HUES48 (cell line): ENCODE data around the gene AMPH.

Source experiments
- H3K27ac ChIP-seq: one replicate; pipeline ENCODE4 v1.7.0; 2013; ENCODE audit warnings: low read depth, low read length, inconsistent platforms
- H3K27me3 ChIP-seq: 2 replicates; pipeline ENCODE4 v1.6.1; 2013; ENCODE audit warnings: mild to moderate bottlenecking, low read length; ENCODE audit not compliant: control insufficient read depth, insufficient read depth
- H3K36me3 ChIP-seq: 2 replicates; pipeline ENCODE4 v1.6.1; 2013; ENCODE audit warnings: low read length; ENCODE audit not compliant: control insufficient read depth, insufficient read depth
- H3K4me1 ChIP-seq: 2 replicates; pipeline ENCODE4 v1.6.1; 2013; ENCODE audit warnings: mild to moderate bottlenecking, low read length; ENCODE audit not compliant: control insufficient read depth, insufficient read depth
- H3K4me3 ChIP-seq: 2 replicates; pipeline ENCODE4 v1.5.1; 2013; ENCODE audit warnings: mild to moderate bottlenecking, low read depth, low read length
- H3K9ac ChIP-seq: 2 replicates; pipeline ENCODE4 v1.6.1; 2013; ENCODE audit warnings: mild to moderate bottlenecking, low read depth, low read length, moderate library complexity
- H3K9me3 ChIP-seq: 2 replicates; pipeline ENCODE4 v1.6.1; 2013; ENCODE audit warnings: low read length; ENCODE audit not compliant: control insufficient read depth, insufficient read depth

Gene AMPH

GRCh38 chr7:38461887-38462286 lies 169.3 kb downstream of the AMPH start:
- H3K4me1 ChIP-seq, result no peaks in the 10 kb centered on the region
- H3K4me3 ChIP-seq, result no peak overlapping the region
- H3K36me3 ChIP-seq, result no peaks in the 10 kb centered on the region
- no peaks in the 10 kb centered on the region for H3K9me3 ChIP-seq
- no peak overlapping the region for H3K9ac ChIP-seq
- H3K27ac ChIP-seq, result no peak overlapping the region
- H3K27me3 ChIP-seq, result no peaks in the 10 kb centered on the region

- Histone ChIP-seq H3K27ac (no peak overlapping the region), H3K27me3 (no peaks in the 10 kb centered on the region), H3K9ac (no peak overlapping the region), H3K9me3 (no peaks in the 10 kb centered on the region), H3K4me1 (no peaks in the 10 kb centered on the region; the same call in 1 of the 2 replicates), H3K36me3 (no peaks in the 10 kb centered on the region), H3K4me3 (no peak overlapping the region)
Observed at GRCh38 chr7:38453826-38454225, 177.3 kb downstream of the AMPH start.

- no peak overlapping the region for H3K4me3 ChIP-seq
Observed at GRCh38 chr7:38453168-38453567, 178.0 kb downstream of the AMPH start.

GRCh38 chr7:38452681-38453108 lies 178.5 kb downstream of the AMPH start:
- no peaks in the 10 kb centered on the region for H3K27me3 ChIP-seq
- H3K27ac ChIP-seq, result no peak overlapping the region
- no peaks in the 10 kb centered on the region for H3K36me3 ChIP-seq
- H3K4me3 ChIP-seq, result no peak overlapping the region
- no peaks in the 10 kb centered on the region for H3K9me3 ChIP-seq
- no peaks in the 10 kb centered on the region; the same call in 1 of the 2 replicates for H3K4me1 ChIP-seq
- no peak overlapping the region for H3K9ac ChIP-seq

More at GRCh38 chr7:38453168-38453567, 178.0 kb downstream of the AMPH start:
- Histone ChIP-seq H3K27ac (no peak overlapping the region), H3K36me3 (no peaks in the 10 kb centered on the region), H3K4me1 (no peaks in the 10 kb centered on the region; the same call in 1 of the 2 replicates), H3K27me3 (no peaks in the 10 kb centered on the region), H3K9me3 (no peaks in the 10 kb centered on the region), H3K9ac (no peak overlapping the region)

- H3K9ac ChIP-seq, result no peak overlapping the region
Observed at GRCh38 chr7:38451840-38452239, 179.3 kb downstream of the AMPH start.

GRCh38 chr7:38448584-38449234 lies 182.5 kb downstream of the AMPH start:
- H3K9me3 ChIP-seq, result no peaks in the 10 kb centered on the region
- H3K9ac ChIP-seq, result no peak overlapping the region
- H3K4me1 ChIP-seq, result no peaks in the 10 kb centered on the region; the same call in 1 of the 2 replicates
- H3K36me3 ChIP-seq, result no peaks in the 10 kb centered on the region
- no peaks in the 10 kb centered on the region for H3K27me3 ChIP-seq
- no peak overlapping the region for H3K4me3 ChIP-seq
- no peak overlapping the region for H3K27ac ChIP-seq

More at GRCh38 chr7:38451840-38452239, 179.3 kb downstream of the AMPH start:
- Histone ChIP-seq H3K27ac (no peak overlapping the region), H3K36me3 (no peaks in the 10 kb centered on the region), H3K27me3 (no peaks in the 10 kb centered on the region), H3K9me3 (no peaks in the 10 kb centered on the region), H3K4me3 (no peak overlapping the region), H3K4me1 (no peaks in the 10 kb centered on the region; the same call in 1 of the 2 replicates)

- no peak overlapping the region for H3K9ac ChIP-seq
- H3K4me1 ChIP-seq, result no peaks in the 10 kb centered on the region; the same call in 1 of the 2 replicates
- no peaks in the 10 kb centered on the region for H3K27me3 ChIP-seq
- H3K4me3 ChIP-seq, result no peak overlapping the region
- H3K9me3 ChIP-seq, result no peaks in the 10 kb centered on the region
- no peaks in the 10 kb centered on the region for H3K36me3 ChIP-seq
- no peak overlapping the region for H3K27ac ChIP-seq
Observed at GRCh38 chr7:38448054-38448453, 183.1 kb downstream of the AMPH start.

- no peak overlapping the region for H3K9ac ChIP-seq
- no peak overlapping the region for H3K27ac ChIP-seq
- H3K9me3 ChIP-seq, result no peaks in the 10 kb centered on the region
- no peaks in the 10 kb centered on the region for H3K4me1 ChIP-seq
- H3K36me3 ChIP-seq, result no peaks in the 10 kb centered on the region
- H3K27me3 ChIP-seq, result no peaks in the 10 kb centered on the region
- H3K4me3 ChIP-seq, result no peak overlapping the region
Observed at GRCh38 chr7:38438970-38439369, 192.2 kb downstream of the AMPH start.

- Histone ChIP-seq H3K4me3 (no peak overlapping the region), H3K36me3 (no peaks in the 10 kb centered on the region), H3K27me3 (no peaks in the 10 kb centered on the region), H3K9me3 (no peaks in the 10 kb centered on the region), H3K27ac (no peak overlapping the region), H3K4me1 (no peaks in the 10 kb centered on the region), H3K9ac (no peak overlapping the region)
Observed at GRCh38 chr7:38432671-38433070, 198.5 kb downstream of the AMPH start.

- H3K9me3 ChIP-seq, result no peaks in the 10 kb centered on the region
- no peaks in the 10 kb centered on the region for H3K27me3 ChIP-seq
- no peak overlapping the region for H3K4me3 ChIP-seq
- H3K4me1 ChIP-seq, result no peaks in the 10 kb centered on the region
- no peaks in the 10 kb centered on the region for H3K36me3 ChIP-seq
- no peak overlapping the region for H3K9ac ChIP-seq
- H3K27ac ChIP-seq, result no peak overlapping the region
Observed at GRCh38 chr7:38432080-38432479, 199.1 kb downstream of the AMPH start.

GRCh38 chr7:38429057-38429456 lies 202.1 kb downstream of the AMPH start:
- H3K9me3 ChIP-seq, result no peaks in the 10 kb centered on the region
- H3K36me3 ChIP-seq, result no peaks in the 10 kb centered on the region
- no peak overlapping the region for H3K27ac ChIP-seq
- H3K4me3 ChIP-seq, result no peak overlapping the region
- H3K9ac ChIP-seq, result no peak overlapping the region
- no peaks in the 10 kb centered on the region for H3K4me1 ChIP-seq
- H3K27me3 ChIP-seq, result no peaks in the 10 kb centered on the region
